ENCODE results near the gene DTNBP1.

Gene DTNBP1

DNA sequence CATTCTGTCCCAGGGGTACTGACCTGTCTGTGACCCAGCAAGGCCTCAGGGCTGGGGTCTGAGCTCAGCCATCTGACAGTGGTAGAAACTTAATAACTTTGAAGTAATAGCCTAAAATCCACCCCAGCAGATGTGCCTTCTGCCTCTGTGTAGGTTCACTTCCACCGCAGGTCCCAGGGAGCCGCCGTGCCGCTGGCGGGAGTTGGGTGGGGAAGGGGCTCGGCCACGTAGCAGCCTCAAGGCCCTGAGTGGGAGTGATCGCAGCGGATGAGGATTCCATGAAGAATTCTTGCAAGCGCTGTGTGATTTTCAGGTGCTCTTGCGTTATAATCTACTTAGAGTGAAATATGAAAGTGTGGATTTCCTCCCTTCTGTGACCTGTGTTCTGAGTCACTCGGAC, 163.7 kb downstream of the DTNBP1 start:
- no peak for DNase-seq

DNA sequence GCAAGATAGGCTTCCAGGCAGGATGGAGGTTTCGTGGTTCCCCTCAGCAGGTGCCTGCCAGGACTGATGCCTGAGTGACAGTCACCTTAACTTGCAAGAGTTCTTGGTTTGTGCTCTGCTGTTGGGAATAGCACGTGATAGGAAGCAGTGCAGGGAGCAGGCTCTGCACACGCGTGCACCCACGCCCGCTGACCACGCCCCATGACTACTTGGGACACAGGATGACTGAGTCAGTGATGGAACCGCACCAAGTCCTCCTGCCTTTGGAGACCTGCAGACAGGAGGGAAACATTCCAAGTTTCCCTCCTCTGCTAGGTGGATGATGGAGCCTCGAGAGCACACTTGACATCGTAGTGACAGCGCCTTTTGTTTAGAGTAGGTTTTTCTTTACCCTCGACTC, 164.2 kb downstream of the DTNBP1 start:
- DNase-seq, result no peak

DNA sequence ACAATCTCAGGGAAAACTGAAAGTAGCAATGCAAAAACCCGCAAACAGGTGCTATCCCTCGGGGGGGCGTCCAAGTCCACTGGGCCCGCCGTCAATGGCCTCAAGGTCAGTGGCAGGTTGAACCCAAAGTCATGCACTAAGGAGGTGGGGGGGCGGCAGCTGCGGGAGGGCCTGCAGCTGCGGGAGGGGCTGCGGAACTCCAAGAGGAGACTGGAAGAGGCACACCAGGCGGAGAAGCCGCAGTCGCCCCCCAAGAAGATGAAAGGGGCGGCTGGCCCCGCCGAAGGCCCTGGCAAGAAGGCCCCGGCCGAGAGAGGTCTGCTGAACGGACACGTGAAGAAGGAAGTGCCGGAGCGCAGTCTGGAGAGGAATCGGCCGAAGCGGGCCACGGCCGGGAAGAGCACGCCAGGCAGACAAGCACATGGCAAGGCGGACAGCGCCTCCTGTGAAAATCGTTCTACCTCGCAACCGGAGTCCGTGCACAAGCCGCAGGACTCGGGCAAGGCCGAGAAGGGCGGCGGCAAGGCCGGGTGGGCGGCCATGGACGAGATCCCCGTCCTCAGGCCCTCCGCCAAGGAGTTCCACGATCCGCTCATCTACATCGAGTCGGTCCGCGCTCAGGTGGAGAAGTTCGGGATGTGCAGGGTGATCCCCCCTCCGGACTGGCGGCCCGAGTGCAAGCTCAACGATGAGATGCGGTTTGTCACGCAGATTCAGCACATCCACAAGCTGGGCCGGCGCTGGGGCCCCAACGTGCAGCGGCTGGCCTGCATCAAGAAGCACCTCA, 166.3 kb downstream of the DTNBP1 start:
- no peak for DNase-seq

DNA sequence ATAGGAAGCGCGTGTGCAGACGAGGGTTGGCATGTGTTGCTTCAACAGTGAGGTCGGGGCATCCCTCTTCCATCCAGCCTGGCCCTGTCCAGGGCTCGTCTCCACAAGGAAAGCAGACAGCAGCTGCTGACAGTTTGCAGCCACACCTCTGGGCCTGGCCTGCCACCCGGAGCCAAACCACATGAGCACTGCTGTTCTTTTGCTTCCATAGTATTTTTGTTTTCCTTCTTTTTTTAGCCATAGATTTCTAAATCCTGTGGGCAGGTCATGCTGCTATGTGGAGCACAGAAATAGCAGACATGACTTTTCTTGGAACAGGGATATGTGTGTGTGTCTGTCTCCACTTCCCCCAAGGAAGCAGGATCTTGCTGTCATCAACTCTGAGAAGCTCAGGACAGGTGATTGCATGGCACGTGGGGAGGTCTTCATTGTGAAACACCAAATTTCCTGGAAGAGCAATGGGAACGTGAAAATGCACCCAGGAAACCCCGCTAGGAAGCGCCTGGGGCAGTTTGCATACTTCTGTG, 167.4 kb downstream of the DTNBP1 start:
- DNase-seq, result no peak

DNA sequence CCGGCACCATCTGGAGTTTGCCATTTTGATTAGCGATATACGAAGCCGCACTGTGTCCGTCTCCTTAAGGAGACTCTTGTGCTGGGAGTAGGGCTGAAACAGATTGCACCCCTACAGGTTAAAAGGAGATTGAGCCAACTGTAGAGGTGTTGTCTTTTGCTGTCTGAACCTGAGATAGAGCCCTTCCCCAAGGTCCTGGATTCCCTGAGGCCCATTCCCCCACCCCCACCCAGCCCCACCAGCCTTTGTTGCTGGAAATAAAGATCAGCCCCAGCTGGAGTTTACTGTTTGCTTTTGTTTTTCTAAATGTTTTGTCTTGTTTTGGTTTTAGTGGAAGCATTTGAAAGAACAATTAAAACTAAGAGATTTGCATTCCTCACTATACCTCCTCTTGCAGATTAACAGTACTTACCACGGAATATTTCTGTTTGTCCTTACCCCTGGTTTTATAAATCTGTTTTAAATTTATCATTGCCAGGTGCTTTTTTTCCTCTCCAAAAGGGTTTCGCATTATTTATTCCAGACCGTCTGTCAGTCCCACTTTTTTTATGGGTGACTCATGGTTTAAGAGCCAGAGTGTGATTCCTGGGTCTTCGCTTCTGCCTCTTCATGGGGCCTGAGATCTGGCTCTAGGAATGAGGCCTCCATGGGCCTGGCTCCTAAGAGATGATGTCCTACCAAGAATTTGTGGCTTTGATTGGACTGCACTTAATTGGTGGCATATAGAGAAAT, 169.2 kb downstream of the DTNBP1 start:
- no peak for DNase-seq

DNA sequence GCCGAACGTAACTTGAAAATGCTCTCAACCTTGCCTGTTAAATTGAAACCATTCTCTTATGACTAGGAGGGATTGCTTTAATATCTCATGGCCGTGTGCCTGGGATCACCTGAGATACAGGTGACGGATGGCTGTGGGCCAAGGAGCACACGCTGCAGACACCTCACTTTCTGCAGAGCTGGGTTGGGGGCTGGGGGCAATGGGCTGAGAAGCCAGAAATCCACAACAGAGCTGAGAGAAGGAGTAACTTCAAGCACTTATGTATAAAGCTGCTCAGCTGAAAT, 170.9 kb downstream of the DTNBP1 start:
- DNase-seq, result no peak

DNA sequence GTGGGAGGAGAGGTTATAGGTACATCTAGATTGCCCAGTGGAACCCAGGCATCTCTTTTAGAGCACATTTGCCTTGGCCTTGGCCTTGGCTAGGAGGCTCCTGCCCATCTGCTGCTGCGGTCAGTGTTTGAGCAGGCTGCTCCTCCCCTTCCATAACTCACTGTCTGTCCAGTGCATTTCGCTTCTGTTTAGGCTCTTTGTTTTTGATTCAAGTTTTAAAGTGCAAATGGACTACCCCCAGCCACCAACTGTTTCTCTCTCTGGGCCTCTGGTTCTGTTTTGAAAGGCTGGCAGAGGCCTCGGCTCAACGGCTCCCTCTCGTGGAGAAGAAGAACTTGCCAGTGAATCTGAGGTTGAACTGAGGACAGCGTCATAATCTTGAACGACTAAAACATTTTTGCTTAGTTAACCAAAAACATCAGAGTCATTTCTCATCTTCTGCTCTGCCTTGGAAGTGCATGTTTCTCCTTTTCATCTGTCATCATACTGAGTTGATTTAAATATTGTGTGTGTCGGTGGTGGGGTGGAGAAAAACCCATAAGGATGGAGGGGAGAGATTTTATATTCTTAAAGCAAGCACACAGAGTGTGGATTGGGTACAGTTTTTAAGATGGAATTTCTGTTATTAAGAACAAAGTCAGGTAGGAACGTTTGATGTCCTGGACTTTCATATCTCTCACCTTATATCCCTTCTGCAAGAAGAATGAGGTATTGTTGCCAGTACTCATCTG, 171.4 kb downstream of the DTNBP1 start:
- peak; percentile 73 for DNase-seq

DNA sequence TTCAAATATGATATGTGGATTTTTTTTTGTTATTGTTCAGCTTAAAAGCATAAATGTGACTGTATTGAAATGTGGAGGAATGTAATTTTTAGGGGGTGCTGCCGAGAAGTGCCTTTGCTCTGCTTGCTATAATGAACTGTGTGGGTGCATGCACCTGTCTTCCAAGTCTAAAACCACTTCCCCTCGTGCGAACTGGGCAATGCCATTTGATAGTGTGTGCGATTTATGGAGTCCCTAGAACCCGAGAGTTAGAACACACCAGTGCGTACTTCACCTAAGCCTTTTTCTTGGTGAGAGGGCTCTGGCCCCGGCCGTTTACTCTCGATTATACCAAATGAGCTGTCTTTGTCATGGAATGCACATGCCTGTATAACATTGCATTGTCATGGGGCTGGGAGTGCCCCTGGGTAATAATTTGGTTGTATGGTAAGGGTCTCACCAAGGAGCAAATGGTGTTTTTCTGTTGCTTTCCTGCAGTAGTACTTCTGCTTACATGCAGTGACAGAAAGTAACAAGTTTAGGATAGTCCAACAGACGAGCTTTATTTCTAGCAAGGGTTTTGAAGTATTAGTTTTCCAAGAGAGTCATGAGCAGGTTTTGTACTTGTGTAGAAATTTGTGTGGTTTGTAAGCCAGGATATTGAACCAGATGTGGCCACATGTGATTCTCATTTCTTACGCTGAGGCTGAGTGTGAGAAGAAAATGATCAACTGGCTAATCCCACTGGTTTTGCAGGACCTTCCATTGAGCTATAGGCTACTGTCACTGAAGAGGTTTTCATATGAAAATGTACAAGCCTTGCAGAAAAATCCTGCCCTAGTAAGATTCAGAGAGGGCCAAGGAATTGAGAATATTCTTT, 172.4 kb downstream of the DTNBP1 start:
- no peak for DNase-seq

DNA sequence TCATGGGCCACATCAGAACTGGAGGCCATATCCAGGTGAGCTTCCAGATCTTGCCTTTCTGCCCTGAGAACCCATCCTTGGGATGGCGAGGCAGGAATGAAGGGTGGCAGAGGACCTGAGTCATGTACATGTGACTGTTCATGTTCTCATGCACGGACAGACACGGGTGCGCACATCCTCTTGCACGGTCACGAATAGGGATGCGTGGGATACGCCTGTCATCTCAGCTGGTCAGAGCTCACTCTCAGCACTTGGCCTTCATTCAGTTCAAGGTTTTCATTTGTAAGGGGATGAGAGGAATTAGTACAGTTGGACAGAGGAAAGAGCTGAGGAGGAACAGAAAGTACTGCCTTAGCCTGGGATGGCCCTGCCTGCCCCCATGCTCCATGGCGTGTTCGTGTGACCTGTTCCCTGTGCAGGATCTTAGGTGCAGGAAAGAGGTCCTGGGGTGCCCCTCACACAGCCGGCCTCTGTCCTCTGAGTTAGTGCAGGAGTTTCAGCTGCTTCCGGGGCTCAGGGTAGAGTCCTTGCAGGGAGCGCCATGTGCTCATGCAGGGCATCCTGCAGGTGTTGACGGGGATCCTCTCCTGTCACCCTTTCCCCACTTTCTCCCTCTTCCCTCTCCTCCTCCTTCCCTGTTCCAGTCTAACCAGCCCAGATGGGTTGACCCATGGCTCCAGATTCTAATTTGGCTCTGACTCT, 173.4 kb downstream of the DTNBP1 start:
- no peak for DNase-seq

DNA sequence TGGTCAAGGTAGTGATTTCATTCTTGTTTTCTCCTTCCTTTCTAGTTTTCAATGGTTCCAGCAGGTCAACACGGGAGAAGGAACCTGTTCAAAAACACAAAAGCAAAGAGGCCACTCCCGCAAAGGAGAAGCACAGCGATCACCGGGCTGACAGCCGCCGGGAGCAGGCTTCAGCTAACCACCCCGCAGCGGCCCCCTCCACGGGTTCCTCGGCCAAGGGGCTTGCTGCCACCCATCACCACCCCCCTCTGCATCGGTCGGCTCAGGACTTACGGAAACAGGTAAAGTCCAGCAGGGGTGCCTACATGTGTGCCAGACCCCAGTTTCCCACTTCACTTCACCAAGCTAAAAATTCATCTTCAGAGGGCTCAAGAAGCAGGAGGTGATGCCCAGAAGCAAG, 175.6 kb downstream of the DTNBP1 start:
- DNase-seq, result no peak

DNA sequence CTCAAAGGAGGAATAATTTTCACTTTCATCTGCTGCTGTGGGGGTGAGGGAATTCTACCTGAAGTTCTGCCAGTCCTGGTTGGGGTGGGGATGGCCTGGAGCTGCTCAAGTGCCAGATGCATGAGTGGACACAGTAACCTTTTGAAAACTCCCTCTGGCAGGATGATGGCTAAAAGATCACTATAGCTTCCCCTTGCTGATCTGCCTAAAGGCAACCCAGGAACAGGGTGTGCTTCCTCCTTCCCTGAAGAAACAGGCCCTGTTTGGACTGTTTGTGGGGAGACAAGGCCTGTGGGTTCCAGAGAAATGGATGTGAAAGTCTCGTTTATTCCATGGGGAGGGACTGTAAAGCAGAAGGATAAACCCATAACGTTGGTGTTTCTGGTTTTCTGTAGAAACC, 176.9 kb downstream of the DTNBP1 start:
- DNase-seq, result no peak

DNA sequence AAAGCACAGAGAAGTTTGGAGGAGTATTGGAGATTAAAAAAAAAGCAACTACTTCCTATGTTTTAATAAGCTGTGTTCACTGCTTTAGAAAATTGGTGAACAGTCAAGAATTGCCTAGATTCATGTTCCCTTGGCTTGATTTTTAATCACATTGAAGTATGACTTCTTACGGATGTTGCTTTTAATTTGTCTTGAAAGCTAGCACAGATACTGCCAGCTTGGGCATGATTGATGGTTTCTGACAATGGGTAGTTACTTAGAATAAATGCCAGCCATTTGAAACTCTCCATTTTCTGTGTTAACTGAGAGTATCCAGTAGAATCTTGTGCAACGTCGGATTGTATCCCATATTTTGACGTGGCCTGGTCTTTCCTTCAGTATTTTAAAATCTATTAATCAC, 178.0 kb downstream of the DTNBP1 start:
- DNase-seq, result no peak

DNA sequence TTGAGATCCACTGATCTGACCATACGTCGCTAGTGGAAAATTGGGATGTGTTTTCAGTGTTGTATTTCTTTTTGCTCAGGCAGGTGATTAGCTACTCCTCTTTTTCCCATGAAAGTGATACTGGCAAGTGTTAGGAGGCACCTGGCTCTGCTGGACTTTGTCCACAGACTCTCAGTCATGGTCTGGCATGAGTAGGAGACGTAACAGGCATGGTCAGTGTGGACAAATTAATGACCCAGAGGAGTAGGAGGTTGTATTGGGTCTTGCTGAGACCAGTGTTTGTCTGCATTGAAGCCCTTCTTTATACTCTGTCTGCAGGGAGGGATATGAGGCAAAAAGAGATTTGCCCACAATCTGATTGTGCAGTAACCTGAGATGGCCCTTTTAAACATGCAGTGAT, 178.7 kb downstream of the DTNBP1 start:
- DNase-seq, result no peak

DNA sequence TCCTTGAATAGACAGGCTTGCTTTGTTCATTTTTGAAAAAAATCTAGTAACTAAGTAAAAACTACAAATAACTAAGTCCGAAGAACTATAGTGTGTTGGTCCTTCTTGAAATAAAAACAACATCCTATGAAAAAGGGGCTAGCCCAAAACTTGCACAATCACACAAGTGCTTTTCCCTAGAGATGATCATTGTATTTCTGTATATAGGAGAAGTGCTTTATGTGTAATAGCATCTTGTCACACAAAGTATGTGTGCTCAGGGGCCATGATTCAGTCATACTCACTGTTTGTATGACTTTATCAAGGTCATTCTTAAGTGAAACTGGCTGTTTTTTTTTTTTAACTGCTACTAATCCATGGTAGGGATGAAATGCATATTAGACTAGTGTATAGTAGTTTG, 179.8 kb downstream of the DTNBP1 start:
- DNase-seq, result no peak

DNA sequence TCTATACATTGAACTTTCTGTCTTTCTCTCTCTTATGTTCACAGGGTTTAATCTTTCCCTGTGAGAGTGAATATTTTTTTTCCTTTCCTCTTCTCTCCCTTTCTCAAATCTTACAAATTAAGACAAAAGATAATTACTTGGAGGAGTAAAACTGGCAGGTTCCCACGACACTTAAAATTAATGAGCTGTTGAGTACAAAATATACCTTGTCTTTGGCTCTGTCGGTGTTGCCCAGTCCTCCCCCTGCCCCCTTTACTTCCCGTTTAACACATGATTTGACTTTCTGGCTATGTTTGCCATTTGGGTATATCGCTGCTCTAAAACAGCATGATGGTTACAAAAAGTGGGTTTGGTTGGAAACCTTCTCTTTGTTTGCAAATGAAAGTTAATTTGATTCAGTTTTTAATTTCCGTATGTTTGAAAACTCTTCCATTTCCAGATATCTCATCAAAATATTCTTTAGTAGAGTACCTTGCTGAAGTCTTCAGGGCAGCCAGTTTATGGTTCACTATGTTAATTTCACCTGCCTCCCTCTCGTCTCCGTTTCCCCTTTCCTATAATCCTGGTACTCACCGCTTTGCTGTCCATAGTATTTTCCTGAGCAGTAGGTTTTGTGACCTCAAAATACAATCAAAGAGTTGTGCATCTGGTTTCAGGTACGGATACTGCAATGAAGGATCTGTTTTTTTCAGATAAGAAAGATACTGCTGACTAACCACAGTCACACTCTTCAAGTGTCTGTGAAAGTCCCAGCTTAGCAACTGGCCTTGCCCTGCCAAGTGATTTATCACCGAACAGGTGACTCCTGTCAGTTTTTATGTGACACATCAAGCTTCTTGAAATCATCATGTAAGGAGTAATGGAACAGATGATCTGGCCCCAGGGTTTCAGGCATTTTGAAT, 181.2 kb downstream of the DTNBP1 start:
- DNase-seq, result no peak

DNA sequence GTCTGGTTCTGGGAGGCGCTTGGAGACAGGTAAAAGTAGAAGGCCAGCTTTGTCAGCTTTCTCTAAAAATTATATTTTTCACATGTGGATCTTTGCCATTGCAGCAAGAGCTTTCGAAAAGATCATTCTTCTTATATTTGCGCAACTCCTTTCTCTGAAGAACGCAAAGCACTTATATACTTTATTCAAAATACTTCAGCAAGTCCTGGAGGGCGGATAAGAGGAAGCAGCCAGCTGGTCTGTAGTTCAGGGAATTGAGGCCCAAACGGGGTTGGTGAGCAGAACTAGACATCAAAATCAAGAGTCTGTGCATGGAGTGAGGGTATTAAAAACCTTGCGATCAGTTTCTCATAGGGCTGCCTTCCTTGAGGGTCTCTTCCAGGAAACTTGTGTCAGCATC, 182.3 kb downstream of the DTNBP1 start:
- DNase-seq, result no peak

DNA sequence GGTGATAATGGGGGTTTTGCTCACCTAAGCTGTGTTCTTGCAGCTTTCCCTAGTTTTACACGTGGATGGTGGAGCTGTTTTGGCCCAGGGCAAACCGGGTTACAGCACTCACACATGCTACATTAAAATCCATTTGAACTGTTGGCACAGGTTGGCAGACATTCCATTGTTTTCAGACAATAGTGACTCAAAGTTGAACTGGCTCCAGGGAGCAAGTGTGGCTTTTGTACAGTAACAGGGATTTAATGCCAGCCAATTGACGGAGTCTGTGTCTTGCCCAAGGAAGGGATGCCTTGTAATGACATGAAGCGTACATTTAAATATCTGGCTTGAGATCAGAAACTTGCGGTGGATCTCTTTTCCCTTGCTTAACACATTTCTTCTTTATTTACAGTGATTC, 183.1 kb downstream of the DTNBP1 start:
- no peak for DNase-seq

DNA sequence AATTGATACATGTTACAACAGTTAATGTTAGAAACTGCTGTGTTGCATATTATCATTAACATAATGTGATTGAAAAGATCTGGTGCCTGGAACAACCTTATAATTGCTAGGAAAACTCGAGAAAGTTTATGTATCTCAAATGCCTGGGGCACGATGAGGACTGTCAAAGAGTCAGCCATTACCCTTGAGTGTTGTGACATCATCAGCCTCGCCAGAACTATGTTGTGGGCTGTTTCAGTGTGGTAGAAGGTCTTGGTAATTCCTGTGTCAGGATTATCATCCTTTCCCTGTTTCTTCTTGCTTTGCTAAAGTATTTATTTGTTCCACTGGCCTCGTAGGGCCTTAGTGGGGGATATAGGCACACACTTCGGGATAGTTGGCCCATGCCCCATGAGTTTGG, 185.1 kb downstream of the DTNBP1 start:
- DNase-seq, result no peak

DNA sequence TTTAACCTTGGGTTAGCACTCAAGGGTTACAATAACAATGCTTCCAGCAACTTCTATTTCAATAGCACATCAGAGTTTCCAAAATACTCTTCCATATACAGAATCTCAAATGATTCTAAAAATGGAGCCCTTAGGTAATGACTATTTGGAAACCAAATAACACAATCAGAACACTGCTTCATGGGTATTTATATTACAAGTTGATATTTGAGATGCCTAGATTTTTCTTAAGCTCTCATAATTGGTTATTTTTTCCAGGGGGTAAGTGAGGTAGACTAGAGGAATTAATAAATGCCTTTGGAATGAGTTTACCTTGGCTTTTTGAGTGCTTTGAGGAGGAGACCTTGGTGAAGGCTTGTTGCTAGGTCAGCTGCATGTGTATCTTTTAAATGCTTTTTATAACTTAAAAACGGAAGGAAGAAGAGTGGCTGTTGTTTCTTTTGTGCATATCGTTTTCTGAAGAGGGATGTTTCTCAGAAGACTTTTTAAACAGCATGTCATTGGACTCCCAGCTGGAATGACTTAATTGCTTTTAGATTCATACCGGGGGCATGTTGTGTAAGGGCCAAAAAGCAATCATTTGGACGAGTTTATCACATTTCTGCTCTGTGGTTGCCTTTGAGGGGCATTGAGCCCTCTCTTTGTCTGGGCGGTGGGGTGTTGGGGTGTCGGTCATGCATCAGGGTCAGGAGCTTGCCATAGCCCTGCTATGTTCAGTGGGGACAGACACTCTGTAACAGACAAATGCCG, 186.0 kb downstream of the DTNBP1 start:
- no peak for DNase-seq

DNA sequence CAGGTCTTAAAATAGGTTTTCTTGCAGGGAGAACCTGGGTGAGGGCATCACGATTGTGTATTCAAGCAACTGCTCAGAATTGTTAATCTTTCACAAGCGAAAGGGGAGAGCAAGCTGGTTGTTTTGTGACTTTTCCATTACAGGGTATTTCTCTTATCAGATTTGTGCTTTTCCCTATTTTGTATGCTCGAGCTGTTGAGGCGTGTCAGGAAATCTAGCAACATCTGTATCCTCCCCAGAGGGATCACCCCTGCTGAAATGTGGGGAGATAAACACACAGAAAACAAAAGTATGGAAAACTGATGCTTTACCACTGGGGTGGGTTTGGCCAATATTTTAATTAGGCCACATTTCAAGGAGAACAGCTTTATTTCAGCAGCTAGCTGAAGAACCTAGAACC, 187.0 kb downstream of the DTNBP1 start:
- DNase-seq, result no peak

Data from RPMI8226 (cell line).